SK-N-DZ (cell line): Measurements from ENCODE around the gene DPYSL3.

Source experiments
- DNase-seq: peaks from one replicate; pipeline ENCODE4 v3.0.0-alpha.2; 2015; ENCODE audit warnings: low spot score

DPYSL3 gene

DNA sequence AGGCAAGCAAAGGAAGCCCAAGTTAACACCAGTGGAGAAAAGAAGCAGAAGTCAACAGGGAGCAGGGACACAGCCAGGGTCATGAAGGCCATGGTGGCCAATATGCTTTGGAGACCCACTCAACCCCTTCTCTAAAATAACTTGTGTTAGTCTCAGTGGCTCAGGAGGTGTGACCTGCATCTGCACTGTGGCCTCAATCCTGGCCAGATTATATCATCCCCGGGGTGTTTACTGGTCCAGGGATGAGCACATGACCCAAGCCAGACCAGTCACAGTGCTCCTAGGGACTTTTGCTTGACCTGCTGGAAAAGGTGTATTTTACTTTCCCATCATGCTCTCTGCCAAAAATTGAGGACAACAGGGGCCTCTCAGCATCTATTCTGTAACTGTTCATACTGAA is 105.2 kb downstream of the DPYSL3 start:
- no peak for DNase-seq

DNA sequence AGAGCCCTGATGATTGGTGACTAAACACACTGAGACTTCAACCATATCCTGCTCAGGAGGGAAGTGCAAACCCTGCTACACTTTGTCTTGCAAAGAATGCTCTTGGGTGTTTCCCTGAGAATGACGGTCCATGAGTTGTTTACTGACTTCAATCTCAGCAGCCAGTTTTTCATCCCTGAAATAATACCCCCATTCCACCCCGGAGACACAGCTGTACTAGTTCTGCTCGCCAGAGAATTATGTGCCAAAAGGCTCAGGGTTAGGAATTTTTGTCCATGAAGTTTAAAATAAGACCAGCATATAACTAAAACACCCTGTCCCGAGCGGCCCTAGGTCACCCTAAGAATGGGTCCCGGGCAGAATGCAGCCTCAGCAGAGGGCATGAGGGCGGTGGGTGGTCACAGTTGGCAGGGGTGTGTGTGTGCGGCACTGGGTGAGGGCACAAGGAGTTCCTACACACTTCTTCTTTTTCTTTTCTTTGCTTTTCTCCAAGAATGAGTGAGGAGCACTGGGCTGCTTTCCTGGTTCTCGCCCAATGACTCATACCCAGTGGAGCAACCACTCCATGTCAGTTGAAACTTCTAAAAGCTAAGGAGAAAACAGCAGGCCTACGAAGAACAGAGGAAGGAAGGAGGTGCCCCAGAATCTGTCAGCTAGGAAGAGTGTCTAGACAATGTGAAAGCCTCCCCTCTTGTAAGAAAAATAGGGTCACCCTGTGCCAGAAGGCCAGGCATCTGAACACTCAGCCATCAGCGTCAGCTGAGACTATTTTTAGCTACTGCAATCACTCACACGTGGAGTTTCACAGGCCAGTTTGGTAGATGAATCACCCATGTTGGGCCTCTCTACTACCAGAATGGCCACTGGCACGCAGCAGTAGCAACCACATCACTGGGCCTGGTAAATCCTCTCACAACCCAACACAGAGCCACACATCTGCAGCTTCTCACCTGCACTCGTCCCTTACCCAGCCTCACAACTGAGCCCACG is 105.9 kb downstream of the DPYSL3 start:
- no peak for DNase-seq

GRCh38 chr5:147400881-147401280 is 109.0 kb downstream of the DPYSL3 start:
- DNase-seq = no peak

DNA sequence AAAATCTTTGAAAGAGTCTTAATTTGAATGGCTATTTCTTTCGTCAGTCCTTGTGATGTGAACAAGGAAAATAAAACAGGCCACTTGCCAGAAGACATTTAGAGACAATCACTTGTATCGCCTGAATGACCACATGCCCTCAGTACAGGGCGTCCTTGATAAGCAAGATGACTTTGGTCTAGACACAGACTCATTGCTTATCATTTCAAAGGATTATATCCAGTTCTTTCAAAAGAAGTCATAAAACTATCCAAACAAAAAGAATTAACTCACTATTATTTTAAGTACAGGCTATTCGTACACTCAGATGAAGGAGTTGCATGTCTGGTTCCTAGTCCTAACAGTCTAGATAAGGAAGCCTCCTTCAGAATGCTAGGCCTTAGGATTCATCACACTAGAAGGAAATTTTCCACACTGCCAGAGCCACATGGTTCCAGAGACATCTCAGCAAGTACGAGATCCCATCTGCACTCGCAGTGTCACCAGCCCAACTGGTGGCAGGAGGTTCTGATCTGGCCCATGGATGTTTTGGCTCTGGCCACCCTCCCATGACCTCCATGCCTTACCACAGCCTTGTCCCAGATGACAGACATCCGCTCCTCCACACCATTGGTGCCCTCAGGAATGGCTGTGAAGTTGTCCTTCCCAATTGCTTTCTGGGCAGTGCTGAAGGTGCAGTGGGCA is 109.6 kb downstream of the DPYSL3 start:
- no peak for DNase-seq

DNA sequence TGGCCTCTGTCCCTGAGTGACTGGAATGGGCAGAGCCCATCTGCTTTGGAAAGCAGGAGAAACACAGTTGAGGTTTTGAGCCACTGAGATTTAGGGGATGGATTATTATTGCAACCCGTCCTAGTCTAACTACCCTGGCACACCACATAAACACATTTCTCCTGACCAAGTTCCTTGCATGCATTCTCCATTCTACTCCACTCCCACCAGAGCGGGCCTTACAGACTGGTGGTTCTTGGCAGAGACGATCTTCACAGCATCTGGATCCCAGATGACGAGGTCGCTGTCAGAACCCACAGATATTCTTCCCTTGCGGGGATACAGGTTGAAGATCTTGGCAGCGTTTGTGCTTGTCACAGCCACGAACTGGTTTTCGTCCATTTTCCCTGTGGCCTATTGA is 111.0 kb downstream of the DPYSL3 start:
- DNase-seq = no peak

- no peak for DNase-seq
Measured at GRCh38 chr5:147397616-147398015, 112.3 kb downstream of the DPYSL3 start.

GRCh38 chr5:147396070-147396823 is 113.6 kb downstream of the DPYSL3 start:
- DNase-seq = no peak

DNA sequence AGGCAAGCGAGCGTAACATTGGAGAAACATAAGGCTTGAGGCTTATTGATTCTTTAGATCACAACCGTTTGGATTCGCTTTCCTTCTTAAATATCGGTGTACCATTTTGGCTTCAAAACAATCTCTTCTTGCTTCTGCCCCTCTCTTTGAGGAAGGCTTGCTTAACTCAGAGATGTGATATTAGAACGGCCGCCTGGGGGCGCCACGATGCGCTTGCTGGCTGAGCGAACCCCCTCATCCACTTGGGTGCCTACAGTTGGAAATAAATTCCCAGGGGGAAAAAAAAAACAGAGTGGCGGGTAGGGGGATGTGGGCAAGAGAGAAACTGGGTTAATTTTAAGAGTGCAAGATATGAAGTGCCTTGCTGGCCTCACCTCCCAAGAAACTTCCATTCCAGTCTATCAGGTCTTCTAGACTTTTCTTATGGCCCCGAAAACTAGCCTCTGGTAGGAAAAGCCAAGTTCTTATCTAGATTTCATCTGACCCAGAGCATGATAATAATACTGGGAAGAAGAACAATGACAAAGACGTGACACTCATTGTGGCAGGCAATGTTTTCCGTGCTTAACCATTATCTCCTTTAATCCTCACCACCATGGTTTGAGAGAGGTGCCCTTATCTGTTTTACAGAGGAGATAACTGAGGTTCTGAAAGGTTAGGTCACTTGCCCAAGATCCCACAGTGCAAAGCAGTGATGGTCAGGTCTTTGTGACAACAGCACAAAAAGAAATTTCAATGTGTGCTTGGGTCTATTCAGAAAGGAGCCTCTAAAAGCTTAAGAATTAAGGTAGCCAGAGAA is 115.8 kb downstream of the DPYSL3 start:
- DNase-seq = no peak

GRCh38 chr5:147391781-147392180 is 118.1 kb downstream of the DPYSL3 start:
- DNase-seq = peak; percentile 33

DNA sequence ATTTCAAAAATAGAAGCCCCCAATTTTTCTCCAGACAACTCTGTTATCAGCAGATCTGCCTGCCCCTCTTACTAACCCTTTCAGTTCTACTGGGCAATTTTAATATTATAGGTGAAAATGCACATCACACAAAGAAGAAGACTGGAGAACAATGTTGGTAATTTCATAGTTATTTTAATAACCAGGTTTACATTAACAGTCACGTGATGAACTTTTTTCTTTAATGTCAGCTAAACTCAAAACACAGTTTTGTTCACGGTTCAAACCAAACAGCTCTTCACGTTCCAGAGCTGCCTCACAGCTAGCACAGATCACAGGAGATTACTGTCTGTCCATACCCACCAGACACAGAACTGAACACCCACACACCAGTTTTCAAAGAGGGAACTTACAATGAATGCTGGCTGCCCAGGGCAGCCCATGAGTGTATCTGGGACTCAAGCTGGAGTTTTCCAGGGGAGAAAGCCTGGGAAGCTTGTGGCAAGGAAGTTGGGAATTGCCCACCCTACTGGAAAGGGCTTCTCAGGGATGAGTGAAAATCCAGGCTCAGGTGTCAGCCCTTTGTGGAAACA is 119.1 kb downstream of the DPYSL3 start:
- no peak for DNase-seq

- no peak for DNase-seq
Measured at GRCh38 chr5:147388184-147389108, 121.4 kb downstream of the DPYSL3 start.

- peak; percentile 11 for DNase-seq
Measured at GRCh38 chr5:147387109-147387508, 122.8 kb downstream of the DPYSL3 start.

- DNase-seq = peak; percentile 57
Measured at GRCh38 chr5:147384346-147385193, 125.3 kb downstream of the DPYSL3 start.

- DNase-seq = peak; percentile 34
Measured at GRCh38 chr5:147382776-147383175, 127.1 kb downstream of the DPYSL3 start.

- no peak for DNase-seq
Measured at GRCh38 chr5:147381555-147381954, 128.3 kb downstream of the DPYSL3 start.

DNA sequence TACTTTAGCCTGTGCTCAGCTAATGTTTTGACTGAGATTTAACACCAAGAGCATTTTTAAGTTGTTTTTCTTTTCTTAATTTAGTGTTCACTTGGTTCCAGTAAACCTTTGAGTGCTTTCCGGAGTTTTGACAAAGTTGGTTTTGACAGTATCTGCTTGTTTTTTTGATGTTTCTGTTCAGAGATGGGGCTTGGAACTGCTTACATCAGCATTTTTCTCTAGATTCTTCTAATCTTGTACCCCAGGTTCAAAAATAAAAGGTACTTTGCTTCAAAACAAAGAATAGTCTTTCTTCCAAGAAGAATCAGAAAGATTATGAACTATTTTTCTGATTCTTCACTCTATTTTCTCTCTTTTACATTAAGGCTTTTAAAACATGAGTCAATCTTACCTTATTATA is 132.2 kb downstream of the DPYSL3 start:
- no peak for DNase-seq

GRCh38 chr5:147375151-147375550 is 134.7 kb downstream of the DPYSL3 start:
- DNase-seq = no peak

DNA sequence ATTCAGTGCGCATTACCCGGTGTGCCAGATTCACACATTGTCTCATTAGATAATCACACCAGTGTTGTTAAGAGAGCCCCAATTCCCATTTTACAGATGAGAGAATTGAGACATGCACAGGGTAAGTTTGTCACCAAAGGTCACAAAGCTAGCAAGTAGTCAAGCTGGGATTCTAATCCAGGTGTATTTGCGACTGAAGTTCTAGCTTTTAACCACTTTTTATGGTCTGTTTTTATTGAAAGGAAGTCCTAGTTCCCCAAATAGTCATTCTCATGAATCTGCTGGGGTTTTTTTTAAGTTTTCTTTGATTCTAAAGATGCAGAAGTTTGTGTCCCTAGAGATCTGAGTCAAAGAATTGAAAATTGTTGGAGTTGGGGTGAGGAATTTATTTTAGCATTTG is 136.5 kb downstream of the DPYSL3 start:
- DNase-seq = no peak

DNA sequence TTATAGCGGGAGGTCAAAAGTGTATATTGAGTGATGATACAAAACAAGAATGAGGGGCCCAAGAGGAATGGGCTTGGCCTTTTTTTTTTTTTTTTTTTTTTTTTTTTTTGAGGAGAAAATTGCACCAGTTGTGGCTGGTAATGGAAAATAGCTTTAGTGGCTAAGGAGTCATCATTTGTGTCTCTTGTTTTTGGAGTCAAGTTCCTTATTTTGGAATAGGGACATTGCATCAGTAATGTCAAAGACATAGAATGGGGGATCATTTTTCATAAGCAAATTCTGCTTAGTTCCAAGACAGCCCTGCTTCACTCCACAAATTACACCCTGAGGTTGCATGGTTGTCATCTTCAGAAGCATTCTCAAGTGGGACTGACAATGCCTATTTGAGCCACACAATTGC is 137.7 kb downstream of the DPYSL3 start:
- DNase-seq = no peak
